NCI-H2196 (cell line): Measurements from ENCODE around the gene SGMS1.

Source experiments
- DNase-seq: peaks from one replicate; lab custom pipeline; 2025; ENCODE audit not compliant: unreplicated experiment; lab: John Stamatoyannopoulos, UW

SGMS1 gene

GRCh38 chr10:50406457-50407070 is 217.2 kb downstream of the SGMS1 start:
- no peak for DNase-seq

- no peak for DNase-seq
These were observed 218.0 kb downstream of the SGMS1 start for GRCh38 chr10:50405723-50406122.

- no peak for DNase-seq
These were observed 219.6 kb downstream of the SGMS1 start for GRCh38 chr10:50404021-50404773.

GRCh38 chr10:50403074-50403473 is 220.7 kb downstream of the SGMS1 start:
- no peak for DNase-seq

DNA sequence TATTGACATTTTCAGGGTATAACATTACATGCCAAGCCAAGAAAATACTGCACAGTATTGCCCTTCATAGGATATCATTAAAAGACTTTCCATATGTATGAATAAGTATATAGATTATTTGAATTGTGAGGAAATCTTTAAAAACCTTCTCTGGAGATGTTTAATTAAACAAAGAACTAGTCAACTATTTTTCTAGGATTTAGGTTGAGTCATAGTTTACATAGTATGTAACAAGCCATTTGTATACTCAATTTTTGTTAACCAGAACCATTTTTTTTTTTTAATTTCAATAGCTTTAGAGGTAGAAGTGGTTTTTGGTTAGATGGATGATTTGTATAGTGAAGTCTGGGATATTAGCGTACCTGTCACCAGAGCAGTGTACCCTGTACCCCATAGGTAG is 221.3 kb downstream of the SGMS1 start:
- DNase-seq = no peak

- no peak for DNase-seq
These were observed 223.1 kb downstream of the SGMS1 start for GRCh38 chr10:50400694-50401093.

DNA sequence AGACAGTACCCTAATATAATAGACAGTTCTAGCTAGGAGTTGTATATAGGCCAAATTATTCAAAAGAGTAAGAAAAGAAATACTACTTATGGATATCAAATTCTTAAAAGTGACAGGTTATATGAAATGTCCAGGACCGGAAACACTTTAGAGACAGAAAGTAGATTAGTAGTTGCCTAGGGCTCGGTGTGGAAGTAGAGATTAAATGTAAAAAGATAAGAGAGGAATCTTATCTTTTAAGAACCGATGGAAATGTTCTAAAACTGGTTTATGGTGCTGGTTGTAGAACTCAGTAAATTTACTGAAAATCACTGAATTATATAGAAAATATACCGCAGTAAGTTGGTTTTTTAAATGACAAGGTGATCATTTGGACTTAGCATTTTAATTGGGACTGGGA is 224.9 kb downstream of the SGMS1 start:
- DNase-seq = no peak

- no peak for DNase-seq
These were observed 225.4 kb downstream of the SGMS1 start for GRCh38 chr10:50398381-50398780.

DNA sequence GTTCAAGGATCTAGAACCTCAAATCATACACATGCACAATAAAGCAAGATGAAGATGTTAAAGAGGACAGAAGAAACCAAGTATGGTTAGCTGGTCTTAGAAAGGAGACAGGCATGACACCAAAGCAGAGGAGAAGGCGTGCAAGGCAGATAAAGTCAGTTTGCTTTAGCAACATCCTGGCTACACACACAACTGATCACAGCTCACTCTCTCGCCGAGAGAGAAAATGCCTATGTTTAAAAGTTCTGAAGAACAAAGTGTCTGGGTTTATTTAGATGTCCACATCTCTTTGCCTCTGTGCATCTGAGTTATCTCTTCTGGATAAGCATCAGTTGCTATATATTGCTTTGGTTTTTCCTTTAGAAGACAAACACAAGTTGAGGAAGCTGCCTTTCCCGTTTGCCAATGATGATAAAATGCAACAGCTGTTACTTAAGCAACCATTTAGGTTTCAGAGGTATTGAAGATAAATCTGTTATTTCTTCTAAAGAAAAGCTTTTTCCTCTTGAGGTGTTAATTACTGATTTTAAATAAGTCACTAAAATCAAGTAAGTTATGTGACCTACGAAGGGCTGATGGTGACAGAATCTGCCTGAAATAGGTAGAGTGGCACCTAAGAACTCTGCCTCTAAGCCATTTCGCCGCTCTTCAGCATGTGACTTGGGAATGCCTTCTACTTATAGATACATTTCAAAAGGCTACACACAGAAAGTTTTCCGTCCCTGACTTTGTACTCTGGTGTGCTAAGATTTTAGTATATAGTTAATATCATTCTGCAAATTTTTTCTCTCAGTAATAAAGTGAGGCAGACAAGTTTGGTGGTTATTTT is 226.2 kb downstream of the SGMS1 start:
- DNase-seq = no peak

DNA sequence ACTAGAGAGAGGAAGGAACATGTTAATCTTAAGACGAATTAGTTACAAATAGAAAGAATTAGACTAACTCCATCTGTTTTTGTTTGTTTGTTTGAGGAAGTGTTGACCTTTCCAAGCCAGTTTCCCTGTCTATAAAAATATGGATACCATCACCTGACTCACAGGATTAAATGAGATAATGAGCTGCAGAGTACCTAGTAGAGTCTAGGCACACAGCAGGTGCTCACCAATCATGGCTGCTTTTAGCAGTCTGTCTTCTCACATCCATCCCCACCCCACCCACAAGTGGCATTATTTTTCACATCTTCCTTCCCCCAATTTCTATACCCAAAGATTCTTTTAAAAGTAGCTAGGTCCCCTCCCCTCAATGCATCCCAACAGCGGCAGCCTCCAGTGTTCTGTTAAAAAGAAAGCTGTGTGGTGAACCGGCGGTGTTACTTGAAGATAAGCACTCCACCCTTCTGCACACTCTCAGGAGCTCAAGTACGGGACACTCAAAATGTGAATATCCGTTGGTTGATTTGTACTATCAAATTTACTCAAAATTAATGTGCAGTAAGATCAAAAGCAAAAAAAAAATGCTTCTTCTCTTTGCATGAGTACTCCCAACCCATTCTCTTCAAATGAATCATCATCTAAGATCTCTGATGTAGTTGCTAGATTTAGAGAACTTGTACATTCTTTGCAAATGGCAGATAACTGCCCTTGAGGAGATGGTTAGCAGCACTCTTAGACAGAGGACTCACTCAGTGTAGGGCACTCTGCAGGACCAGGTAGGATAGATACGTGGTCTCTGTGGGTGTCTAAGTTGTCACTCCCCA is 227.1 kb downstream of the SGMS1 start:
- DNase-seq = no peak

GRCh38 chr10:50395851-50396250 is 227.9 kb downstream of the SGMS1 start:
- DNase-seq = no peak

- no peak for DNase-seq
These were observed 228.5 kb downstream of the SGMS1 start for GRCh38 chr10:50395271-50395670.

- no peak for DNase-seq
These were observed 228.9 kb downstream of the SGMS1 start for GRCh38 chr10:50394832-50395231.

DNA sequence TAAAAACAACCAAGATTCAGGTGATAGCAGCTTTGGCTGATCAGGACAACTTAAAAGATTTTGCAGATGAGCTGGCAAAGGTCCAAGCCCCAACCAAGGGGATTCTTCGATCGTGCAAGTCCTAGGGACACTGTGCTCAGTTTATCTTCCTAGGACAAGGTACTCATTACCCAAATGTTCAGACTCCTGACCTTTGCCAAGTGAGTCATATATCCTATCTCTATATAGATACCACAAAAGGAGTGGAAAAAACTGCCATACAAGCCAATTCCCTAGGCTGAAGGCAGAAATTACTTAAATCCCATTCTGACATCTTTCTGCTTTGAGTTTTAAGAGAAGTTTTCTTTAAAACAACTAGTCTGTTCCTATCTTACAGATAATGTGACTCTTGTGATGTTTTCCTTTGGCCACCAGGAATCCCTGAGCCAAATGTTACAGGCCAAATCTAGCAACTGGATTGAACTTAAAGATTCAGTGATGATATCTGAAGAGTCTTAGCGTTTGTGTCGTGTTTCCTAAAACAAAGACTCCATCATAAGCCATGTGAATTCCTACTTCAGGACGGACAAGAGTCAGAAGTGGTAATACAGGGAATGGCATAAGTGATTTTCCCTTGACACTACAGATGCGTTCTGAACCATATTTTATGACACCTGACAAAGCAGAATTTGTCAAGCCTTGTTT is 229.8 kb downstream of the SGMS1 start:
- DNase-seq = no peak

GRCh38 chr10:50392966-50393718 is 230.6 kb downstream of the SGMS1 start:
- no peak for DNase-seq

DNA sequence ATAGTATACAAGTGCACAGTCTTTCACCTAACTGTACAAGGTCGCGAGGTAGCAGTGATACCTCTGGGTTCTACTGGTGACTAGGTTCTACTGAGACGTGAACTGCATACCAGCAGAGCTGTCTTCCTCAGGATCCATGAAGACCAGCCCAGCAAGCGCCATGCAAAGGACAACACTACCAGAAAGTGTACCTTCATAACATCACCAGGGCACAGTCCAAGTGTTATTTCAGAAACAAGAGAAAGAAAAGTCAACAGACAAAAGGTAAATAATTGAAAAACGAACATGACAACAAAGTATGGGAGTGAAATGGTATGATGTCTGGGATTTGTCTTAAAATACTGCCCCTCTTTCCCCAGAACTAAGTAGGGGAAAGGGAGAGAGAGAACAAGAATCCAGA is 231.3 kb downstream of the SGMS1 start:
- no peak for DNase-seq

DNA sequence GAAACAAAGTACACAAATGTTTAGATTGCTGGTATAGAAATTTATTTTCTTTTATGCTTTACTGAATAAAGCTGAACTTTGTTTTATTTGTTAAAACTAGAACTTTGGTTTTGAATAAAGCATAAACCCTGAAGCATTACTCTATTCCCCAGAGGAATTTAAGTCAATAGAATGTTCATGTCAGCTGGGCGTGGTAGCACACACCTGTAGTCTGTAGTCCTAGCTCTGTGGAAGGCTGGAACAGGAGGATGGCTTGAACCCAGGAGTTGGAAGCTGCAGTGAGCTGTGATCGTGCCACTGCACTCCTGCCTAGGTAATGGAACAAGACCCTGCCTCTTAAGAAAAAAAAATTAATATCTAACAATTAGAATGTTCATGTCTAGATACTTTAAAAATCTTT is 233.5 kb downstream of the SGMS1 start:
- no peak for DNase-seq

GRCh38 chr10:50388181-50388580 is 235.6 kb downstream of the SGMS1 start:
- DNase-seq = no peak

GRCh38 chr10:50387732-50388073 is 236.1 kb downstream of the SGMS1 start:
- no peak for DNase-seq
